Measurements from ENCODE around the gene GABBR2. TPM values are rescaled to one million over a fixed set of nuclear protein-coding genes. Genes with fewer than 3 reads are reported as not detected.

GABBR2 gene
- total and polyA plus RNA-seq, 9 of the 15 experiments (the other 6 are each of a cell fraction or from before 2014, with no cell fraction given), result 0.15 to 1.9 (median 0.32) TPM

DNA sequence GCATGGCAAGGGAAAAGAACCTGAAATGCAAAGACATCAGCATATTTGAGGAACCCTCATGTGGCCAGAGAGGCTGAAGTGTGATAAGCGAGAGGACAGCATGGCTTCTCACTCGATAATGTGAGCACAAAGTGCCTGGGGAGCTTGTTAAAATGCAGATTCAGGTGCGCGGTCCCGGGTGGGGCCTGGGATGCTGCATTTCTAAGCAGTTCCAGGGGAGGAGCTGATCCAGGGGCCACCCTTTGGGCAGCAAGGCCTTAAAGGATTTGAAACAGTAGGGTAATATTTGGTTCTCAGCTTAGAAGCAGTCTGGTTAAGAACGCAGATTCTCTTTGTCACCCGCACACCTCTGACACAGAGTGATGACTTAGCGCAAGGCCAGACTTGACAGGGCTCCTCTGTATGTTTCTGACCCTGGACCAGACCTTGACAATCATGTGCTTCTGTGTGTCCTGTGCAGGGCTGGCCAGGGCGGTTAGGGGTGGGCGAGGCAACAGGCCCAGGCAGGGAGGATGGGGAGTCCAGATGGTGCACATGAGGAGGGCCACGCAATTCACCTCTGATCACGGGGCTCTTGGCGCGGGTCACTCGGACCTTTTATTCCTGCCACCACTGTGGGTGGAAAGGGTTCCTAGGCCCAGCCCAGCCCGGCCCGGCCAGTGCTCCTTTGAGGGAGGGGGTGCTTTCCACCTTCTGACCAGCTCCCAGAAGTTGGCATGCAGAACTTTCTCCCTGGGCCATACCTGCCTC lies 390.5 kb downstream of the GABBR2 start (continued):
- TF ChIP-seq, protein P1, sequence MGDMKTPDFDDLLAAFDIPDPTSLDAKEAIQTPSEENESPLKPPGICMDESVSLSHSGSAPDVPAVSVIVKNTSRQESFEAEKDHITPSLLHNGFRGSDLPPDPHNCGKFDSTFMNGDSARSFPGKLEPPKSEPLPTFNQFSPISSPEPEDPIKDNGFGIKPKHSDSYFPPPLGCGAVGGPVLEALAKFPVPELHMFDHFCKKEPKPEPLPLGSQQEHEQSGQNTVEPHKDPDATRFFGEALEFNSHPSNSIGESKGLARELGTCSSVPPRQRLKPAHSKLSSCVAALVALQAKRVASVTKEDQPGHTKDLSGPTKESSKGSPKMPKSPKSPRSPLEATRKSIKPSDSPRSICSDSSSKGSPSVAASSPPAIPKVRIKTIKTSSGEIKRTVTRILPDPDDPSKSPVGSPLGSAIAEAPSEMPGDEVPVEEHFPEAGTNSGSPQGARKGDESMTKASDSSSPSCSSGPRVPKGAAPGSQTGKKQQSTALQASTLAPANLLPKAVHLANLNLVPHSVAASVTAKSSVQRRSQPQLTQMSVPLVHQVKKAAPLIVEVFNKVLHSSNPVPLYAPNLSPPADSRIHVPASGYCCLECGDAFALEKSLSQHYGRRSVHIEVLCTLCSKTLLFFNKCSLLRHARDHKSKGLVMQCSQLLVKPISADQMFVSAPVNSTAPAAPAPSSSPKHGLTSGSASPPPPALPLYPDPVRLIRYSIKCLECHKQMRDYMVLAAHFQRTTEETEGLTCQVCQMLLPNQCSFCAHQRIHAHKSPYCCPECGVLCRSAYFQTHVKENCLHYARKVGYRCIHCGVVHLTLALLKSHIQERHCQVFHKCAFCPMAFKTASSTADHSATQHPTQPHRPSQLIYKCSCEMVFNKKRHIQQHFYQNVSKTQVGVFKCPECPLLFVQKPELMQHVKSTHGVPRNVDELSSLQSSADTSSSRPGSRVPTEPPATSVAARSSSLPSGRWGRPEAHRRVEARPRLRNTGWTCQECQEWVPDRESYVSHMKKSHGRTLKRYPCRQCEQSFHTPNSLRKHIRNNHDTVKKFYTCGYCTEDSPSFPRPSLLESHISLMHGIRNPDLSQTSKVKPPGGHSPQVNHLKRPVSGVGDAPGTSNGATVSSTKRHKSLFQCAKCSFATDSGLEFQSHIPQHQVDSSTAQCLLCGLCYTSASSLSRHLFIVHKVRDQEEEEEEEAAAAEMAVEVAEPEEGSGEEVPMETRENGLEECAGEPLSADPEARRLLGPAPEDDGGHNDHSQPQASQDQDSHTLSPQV (IDR thresholded peaks at IDR 0.05), result 0 out of 2 replicates have a peak, but pooled peaks have one; percentile 24
- no peak for TF ChIP-seq BACH1 (tag; IDR thresholded peaks at IDR 0.05)

DNA sequence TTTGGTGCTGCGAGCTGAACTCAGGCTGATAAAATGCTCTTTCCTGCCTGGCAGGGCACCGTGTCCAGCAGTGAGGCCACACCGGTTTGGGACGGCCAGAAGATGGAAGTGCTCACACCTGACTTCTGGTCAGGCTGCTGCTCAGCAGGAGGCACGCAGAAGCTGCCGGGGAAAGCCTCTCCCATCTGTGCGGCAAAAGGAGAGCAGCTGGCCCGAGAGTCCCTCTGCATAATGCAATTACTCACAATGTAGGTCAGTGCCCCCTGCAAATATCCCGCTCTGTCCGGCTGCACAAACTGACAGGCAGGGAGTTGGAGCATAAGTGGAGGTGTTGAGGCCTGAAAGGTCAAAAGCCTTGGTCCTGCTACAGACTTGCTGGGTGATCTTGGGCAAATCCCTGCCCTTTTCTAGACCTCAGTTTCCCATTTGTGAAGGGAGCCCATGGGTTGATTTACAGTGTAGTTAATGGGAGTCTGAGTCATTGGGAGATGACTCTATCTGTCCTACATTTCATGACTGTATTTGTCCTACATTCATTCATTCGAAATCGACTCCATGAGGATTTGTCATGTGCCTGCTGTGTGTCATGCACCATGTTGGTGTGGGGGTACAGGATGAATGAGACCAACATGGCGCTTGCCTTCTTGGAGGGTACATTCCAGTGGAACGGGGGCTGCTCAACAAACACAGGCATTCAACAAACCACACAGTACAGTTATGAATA lies 391.4 kb downstream of the GABBR2 start:
- H3K79me2 ChIP-seq (ENCODE audit: control insufficient read depth, insufficient read depth, low read length), result no peaks in the 10 kb centered on the region
- ChIA-PET CTCF (ENCODE audit: low intra/inter-chr PET ratio) (interaction anchor here (0.7 kb wide), 1 partner anchor 459 kb away, joined by 3 read pairs; no protein-coding TSS in a partner anchor), POLR2A (interaction anchor here (0.6 kb wide), 2 partner anchors 83 to 224 kb away, joined by 4 read pairs; no protein-coding TSS in a partner anchor)
- DNase-seq (ENCODE audit: extremely low read depth in 1 of 4, low spot score in 3 of 4) (no peak), ATAC-seq (no peak), FAIRE-seq (no peak)
- intact Hi-C loops (cut with micrococcal nuclease), result loop anchor here (2.0 to 10.0 kb wide), 4 partner anchors 48 to 258 kb away; no protein-coding TSS in a partner anchor
- H3K4me1 ChIP-seq (replicated peaks in 1 of 2; ENCODE audit: control insufficient read depth in 2 of 2, insufficient read depth in 2 of 2, low read length in 2 of 2), result peaks cover 51 to 58% of the 10 kb centered on the region in 2 experiments
- in situ Hi-C loops (cut with MboI), result loop anchor here (10.0 to 25.0 kb wide), 2 partner anchors 220 to 458 kb away; no protein-coding TSS in a partner anchor
- H3K4me2 ChIP-seq (ENCODE audit: insufficient read depth, low read length), result no peak overlapping the region
- no peak overlapping the region for H3K27ac ChIP-seq (ENCODE audit: extremely low read depth, low read depth, low read length)
- no TSS peak for BruUV-seq (replicated peaks)
- no peaks in the 10 kb centered on the region for H3K36me3 ChIP-seq (ENCODE audit: control insufficient read depth, insufficient read depth, low read length)
- no peaks in the 10 kb centered on the region for H3K9me1 ChIP-seq (ENCODE audit: control insufficient read depth, insufficient read depth, low read length)
- 55% methylated on average over 14 of the region's 14 CpGs for WGBS (ENCODE audit: insufficient coverage, low coverage, missing lambda C conversion rate)
- H3K27me3 ChIP-seq (ENCODE audit: control insufficient read depth in 2 of 2, insufficient read depth in 2 of 2, low read length in 2 of 2), result no peaks in the 10 kb centered on the region
- peak overlapping the region in 1 of 2 experiments; percentile 70; a peak in 1 of 4 replicates for H3K9ac ChIP-seq (ENCODE audit: insufficient read depth in 1 of 2, low read depth in 2 of 2, low read length in 2 of 2)
- no peak overlapping the region for H3K4me3 ChIP-seq
- H2AFZ ChIP-seq (ENCODE audit: low read depth, low read length), result peak overlapping the region; percentile 60; the same call in 1 of the 2 replicates
- H4K20me1 ChIP-seq (replicated peaks; ENCODE audit: control insufficient read depth, insufficient read depth, low read length), result no peaks in the 10 kb centered on the region
- no peaks in the 10 kb centered on the region for H3K9me3 ChIP-seq (replicated peaks; ENCODE audit: control insufficient read depth, insufficient read depth, low read depth, low read length)
- TF ChIP-seq ESRRB (CRISPR knock-in tag; IDR thresholded peaks at IDR 0.05; ENCODE audit: borderline replicate concordance), result no peak
- TF ChIP-seq, protein P2, sequence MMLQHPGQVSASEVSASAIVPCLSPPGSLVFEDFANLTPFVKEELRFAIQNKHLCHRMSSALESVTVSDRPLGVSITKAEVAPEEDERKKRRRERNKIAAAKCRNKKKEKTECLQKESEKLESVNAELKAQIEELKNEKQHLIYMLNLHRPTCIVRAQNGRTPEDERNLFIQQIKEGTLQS (IDR thresholded peaks at IDR 0.05), result peak; percentile 60
- TF ChIP-seq, protein P2 (CRISPR knock-in tag; conservative IDR thresholded peaks at IDR 0.05), result no peak
- TF ChIP-seq, protein P1 (IDR thresholded peaks at IDR 0.05), result 0 out of 2 replicates have a peak, but pooled peaks have one; percentile 6

Data from K562 (cell line).